HG02943 (cell line): ENCODE measurements around the gene RPL27.
"Not testable (repeated sequence)": the region's sequence is repeated elsewhere in the genome, so short reads cannot be mapped to it uniquely, and the experiment has no call there.

Experiments used
- ATAC-seq: cut with Tn5 transposase; IDR thresholded peaks from one replicate; pipeline ENCODE4 v1.9.1; 2021; ENCODE audit warnings: mild to moderate bottlenecking, low read depth, moderate library complexity; ENCODE audit not compliant: unreplicated experiment

The RPL27 gene

DNA sequence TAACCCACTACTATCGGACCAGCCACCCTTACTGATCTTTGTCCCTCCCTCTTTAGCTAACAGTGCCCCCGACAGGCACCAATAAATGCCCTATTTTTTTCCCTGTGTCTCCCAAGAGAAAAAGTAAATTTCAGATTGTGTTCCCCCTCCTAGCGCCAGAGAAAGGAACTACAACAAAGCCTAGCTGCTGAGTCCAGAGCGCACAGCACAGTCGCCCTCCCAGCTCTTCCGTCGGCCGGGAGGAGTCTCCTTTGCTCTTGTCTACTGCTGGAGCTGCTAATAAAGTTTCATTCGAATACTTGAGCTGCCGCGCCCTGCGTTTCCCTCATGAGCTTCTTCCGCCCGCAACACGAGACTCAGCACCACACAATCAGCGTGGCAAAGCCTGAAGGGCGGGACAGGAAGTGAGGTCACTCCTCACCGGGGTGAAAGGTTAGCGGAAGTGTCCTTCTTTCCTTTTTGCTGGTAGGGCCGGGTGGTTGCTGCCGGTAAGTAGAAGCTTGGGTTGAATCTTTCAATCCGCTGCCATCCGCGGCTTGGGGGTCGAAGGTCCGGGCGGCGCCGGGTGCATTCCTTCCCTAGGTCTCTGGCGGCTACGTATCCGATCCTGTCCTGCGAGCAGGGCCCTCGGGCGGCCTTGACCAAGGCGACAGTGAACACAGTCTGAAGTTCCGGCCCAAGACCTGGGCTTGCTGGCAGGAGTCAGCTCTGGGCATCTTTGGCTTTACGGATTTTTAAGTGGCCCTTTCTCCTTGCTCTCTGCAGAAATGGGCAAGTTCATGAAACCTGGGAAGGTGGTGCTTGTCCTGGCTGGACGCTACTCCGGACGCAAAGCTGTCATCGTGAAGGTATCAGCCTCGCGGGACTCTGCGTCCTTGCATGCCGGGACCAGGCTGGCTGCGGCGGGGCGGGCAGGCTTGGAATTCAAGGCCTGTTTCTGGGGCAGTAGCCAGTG lies at the start of gene RPL27:
TSS of gene RPL27 (plus strand) at position 436 of the 955 bp plus-strand sequence. CDS start at position 768, 332 bp downstream.
- peak; percentile 87 for ATAC-seq

DNA sequence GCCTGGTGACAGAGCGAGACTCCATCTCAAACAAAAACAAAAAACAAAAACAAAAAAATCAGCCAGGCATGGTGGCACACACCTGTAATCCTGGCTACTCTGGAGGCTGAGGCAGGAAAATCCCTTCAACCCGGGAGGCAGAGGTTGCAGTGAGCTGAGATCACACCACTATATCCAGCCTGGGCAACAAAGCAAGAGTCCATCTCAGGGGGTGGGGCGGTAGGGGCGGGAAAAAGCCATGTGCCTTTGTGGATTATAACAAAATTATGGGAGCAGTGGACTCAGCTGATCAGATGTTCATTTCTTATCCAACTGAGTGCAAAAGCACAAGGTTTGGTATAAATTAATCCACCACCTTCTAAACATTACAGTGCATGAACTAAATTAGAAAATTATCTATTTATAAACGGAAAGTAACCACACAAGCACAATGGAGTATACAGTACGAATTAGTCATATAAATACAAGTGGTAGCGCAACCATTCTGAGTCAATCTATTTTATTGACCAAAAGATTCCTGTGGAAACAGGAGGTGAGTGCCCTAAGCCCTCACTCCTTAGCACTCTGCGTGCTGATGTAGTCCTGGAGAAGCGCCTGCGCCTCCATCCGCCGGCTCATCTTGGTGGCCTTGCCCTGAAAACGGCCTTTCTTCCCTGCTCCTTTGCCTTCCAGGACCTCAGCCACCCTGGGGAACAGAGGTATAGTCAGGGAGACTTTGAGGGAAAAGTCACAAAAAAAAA lies 48.0 kb upstream of the RPL27 start:
- ATAC-seq = no peak

DNA sequence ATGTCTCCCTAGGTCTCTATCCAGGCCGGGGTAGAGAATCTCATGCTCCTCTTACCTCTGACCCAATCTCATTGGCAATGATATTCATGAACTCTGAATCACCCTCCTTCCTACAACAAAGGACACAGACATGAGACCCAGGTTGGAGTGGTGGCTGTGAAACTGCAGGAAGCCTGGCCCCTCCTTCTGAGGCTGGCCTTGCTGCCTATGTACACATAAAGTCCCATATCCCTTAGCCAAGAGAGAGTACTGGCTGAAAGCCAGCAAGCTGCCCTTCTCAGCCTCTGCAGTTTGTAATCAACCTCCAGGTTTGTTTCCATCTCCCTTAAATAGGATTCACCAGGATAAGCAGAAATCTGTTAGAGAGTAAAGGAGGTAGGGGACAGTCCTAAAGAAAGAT lies 44.5 kb upstream of the RPL27 start:
- ATAC-seq = no peak

DNA sequence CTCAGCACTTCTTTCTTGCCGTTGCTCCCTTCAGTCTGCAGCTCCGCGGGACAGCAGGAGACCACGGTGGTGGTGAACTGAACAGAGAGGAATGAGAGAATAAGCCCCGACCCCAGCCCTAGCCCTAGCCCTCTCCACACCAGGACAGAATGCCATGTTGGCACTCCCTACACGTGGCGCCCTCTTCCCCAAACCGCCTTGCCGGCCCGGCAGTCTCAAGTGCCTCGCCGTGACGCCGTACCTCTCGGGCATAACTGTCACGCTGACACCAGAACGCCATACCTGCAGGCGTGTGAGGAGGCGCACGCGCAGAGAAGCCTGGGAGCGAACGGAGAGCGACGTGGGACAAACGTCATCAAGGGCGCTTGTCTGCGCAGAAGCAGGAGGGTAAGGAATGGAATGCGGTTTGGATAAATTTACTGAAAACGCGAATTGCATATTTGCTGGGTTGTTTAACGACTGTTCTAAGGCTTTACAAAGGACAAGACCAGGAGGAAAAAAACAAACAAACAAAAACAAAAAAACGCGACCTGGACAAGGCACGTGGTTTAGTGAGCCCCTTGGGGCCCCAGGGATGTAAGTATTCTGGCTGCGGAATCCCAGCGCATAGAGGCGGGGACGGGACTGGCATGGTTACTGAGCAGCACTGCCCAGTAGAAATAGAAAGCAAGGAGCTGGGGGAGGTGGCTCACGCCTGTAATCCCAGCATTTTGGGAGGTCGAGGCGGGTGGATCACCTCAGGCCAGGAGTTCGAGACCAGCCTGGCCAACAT lies 33.9 kb upstream of the RPL27 start, which contains the start of gene AARSD1:
TSS of gene AARSD1 (minus strand) at position 294 of the 772 bp plus-strand sequence. CDS start at position 280, 14 bp downstream.
- ATAC-seq = peak; percentile 66

DNA sequence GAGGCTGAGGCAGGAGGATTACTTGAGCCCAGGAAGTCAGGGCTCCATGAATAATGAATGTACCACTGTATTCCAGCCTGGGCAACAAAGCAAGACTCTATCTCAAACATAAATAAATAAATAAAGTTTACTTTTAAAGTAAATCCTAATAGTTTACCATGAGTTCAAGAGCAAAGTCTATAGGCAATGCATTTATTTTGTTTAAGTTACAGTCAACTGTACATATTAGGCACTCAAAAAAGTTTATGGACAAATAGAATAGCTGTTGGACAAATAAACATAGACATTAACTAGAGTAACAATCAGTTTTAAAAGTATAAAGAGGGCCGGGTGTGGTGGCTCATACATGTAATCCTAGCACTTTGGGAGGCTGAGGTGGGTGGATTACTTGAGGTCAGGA lies 30.3 kb upstream of the RPL27 start:
- ATAC-seq = no peak

DNA sequence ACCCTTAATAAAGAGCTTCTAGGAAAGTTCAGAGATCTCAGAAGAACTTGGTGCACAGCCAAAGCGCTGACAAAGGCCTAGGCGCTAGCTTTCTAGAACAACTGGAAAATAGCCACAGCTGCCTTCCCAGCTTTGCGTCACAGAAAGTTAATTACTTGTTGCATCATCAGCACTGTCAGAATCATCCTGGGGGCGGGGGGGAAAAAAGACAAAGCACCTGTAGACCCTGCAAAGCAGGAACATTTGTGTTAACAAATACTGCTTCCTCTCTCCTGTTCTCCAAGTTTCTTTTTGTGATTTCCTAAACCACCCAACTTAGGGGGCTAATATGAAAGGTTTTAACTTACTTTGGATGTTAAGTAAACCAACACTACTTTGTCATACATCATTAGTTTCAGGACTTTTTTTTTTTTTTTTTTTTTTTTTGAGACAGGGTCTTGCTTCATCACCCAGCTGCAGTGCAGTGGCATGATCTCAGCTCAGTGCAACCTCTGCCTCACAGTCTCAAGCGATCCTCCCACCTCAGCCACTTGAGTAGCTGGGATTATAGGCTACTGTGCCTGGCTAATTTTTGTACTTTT lies 29.1 kb upstream of the RPL27 start:
- ATAC-seq = no peak

DNA sequence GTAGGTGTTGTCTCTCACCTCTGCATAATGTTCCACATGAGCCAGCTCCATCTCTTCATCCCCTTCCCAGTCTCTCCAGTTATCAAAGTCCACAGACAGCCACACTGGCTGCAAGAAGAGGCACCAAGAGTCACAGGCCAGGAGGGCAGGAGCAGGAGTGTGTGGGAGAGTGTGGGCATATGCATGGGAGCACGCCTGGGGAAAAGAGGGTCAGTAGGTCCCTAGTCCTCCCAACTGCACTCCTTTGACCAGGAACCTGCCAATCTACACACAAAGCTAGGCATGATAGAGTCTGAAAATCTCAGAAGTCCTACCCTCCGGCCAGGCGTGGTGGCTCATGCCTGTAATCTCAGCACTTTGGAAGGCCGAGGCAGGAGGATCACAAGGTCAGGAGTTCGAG lies 26.6 kb upstream of the RPL27 start:
- no peak for ATAC-seq

DNA sequence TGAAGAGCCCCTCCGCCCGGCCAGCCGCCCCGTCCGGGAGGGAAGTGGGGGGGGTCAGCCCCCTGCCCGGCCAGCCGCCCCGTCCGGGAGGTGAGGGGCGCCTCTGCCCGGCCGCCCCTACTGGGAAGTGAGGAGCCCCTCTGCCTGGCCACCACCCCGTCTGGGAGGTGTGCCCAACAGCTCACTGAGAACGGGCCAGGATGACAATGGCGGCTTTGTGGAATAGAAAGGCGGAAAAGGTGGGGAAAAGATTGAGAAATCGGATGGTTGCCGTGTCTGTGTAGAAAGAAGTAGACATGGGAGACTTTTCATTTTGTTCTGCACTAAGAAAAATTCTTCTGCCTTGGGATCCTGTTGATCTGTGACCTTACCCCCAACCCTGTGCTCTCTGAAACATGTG lies 24.9 kb upstream of the RPL27 start:
- ATAC-seq = not testable (repeated sequence)

DNA sequence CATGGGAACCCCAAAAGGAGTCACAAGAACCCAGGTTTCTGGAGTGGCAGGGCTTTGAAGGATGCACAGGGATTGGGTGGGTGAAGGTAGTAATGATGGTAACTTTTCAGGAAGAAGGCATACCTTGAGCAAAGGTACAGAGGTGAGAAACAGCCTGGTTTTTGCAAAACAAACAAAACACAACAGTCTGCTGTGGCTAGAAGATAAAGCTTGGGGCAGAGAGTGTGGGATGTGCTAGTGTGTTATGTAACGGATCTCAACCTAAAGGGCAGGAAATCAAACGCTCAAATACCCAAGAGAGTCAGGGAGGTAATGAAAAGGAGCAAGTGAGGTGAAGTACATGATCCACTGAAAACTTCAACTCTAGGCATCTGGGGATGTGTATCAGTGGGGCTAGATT lies 23.0 kb upstream of the RPL27 start:
- ATAC-seq = no peak

DNA sequence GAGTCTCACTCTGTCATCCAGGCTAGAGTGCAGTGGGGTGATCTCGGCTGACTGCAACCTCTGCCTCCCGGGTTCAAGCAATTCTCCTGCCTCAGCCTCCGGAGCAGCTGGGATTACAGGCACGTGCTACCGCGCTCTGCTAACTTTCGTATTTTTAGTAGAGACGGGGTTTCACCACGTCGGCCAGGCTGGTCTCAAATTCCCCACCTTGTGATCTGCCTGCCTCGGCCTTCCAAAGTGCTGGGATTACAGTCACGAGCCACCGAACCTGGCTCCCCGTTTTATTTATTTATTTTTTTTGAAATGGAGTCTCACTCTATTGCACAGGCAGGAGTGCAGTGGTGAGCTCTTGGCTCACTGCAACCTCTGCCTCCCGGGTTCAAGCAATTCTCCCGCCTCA lies 22.5 kb upstream of the RPL27 start:
- not testable (repeated sequence) for ATAC-seq

DNA sequence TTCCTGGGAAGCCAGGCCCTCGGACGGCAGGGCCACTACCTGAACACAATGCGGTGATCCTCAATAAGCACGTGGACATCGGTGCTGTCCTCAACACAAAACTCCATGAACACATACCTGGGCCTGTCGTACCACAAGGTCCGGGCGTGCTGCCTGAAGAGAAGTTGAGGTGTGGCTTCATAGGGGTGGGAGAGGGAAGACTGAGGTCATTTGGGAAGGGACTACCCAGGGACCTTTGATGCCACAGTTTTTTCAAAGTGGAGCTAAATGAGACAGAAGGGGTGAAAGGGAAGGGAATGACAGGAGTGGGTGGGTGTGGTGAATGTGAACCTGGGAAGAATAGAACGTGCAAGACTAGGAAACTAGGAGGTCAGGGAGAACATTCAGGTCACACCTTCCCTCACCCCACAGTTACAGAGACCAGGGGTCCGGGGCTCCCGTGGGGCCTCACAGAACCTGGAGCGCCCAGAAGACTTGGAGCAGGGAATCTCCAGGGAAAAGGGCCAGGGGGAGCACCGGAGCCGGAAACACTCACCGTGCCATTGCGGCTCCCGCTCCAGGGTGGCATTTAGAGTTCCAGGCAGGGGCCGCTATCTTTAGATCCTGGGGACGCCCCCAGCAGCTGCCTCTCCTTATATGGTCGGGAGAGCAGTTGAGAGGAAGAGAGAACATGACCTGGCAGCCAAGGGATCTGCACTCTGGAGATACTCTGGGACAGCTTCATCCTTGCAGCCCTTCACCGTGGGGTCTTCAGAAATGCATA lies 18.5 kb upstream of the RPL27 start, which contains the start of gene PTGES3L:
TSS of gene PTGES3L (minus strand) at position 570 of the 763 bp plus-strand sequence. CDS start at position 543, 27 bp downstream.
- no peak for ATAC-seq

DNA sequence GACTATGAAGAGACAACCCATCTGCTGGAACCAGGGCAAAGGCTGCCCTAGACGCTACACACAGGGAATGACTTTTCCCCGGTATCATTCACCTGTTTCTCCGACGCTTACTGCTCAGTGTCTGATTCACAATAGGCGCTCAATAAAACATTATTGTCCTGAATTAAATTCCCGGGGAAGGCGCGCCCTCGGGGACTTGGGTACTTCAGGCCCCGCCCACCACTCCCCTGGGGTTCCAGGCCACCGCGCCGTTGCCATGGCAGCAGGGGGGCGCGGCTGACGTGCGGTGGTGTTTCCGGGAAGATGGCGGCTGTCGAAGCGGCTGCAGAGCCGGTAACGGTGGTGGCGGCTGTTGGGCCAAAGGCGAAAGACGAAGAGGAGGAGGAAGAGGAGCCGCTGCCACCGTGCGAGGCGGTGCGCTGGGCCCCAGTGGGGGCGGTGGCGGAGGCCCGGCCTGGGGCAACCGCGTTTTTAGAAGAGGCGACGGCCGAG lies 17.9 kb upstream of the RPL27 start, which contains the start of gene RUNDC1:
TSS of gene RUNDC1 (plus strand) at position 292 of the 492 bp plus-strand sequence. CDS start at position 304, 12 bp downstream.
- ATAC-seq = peak; percentile 76

DNA sequence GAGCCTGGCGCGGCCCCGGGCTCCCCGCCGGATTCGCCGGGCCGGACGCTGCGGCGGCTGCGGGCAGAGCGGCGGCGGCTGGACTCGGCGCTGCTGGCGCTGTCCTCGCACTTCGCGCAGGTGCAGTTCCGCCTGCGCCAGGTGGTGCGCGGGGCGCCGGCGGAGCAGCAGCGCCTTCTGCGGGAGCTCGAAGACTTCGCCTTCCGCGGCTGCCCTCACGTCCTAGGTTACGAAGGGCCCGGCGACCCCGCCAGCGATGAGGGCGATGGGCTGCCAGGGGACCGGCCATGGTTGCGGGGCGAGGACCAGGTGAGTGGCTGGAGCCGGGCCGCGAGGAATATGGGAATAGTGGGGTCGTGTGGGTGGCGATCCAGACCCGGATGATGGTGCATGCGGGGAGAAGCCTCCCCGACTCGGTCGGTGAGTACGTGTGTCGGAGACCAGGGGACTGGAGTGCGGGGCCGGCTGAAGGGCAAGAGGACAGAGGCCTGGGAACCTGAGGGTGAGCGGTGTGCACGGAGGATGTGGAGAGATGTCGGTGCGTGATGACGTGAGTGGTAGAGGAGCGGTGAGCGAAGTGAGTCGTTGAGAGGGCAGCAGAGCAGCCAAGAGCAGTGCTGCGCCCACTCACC lies 17.3 kb upstream of the RPL27 start:
- ATAC-seq = peak; percentile 38

DNA sequence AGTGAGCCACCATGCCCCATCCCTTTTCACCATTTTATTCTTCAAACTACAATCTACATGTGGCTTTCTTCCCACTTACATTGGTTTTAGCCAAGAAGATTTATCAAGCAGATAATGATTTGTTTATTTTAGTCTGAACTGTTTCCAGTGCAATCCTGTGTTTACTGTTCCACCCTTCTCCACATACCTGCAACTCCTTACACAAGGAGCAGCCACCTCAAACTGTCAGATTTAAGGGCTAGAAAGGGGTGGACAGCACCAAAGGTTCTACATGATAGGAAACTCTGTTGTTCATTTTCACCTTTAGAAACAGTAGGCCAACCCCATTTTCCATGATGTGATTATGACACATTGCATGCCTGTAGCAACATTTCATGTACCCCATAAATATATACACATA lies 16.0 kb upstream of the RPL27 start:
- no peak for ATAC-seq

DNA sequence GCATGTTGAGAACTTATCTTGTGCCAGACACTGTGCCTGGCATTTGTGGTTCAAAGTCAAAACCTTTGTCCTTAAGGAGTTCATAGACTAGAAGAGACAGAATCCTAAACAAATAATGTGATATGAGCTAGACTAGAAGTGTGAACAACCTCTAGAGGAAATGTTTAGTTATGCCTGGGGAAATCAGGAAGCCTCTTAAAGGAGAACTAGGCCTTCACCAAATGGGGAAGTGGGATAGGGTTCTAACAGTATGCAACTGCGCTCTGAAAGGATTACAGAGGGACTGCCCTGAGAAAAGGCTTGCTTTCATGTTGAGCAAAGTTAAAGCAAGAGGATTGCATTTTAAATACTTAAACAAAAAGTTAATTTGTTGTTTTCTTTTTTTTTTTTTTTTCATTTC lies 13.0 kb upstream of the RPL27 start:
- ATAC-seq = no peak

DNA sequence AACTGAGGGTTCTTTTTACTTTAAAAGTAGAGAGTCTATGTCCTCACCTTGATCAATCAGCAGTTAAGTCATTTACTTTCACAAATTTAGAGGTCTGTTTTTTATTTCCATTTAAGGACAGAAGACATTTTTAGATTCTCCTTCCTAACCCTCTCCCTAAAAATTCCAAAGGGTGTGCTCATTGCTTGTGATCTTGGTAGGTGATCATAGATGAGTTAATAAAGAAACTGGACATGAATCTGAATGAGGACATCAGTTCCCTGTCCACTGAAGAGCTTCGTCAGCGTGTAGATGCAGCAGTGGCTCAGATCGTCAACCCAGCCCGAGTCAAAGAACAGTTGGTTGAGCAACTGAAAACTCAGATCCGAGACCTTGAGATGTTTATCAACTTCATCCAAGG lies 9.1 kb upstream of the RPL27 start:
- no peak for ATAC-seq

DNA sequence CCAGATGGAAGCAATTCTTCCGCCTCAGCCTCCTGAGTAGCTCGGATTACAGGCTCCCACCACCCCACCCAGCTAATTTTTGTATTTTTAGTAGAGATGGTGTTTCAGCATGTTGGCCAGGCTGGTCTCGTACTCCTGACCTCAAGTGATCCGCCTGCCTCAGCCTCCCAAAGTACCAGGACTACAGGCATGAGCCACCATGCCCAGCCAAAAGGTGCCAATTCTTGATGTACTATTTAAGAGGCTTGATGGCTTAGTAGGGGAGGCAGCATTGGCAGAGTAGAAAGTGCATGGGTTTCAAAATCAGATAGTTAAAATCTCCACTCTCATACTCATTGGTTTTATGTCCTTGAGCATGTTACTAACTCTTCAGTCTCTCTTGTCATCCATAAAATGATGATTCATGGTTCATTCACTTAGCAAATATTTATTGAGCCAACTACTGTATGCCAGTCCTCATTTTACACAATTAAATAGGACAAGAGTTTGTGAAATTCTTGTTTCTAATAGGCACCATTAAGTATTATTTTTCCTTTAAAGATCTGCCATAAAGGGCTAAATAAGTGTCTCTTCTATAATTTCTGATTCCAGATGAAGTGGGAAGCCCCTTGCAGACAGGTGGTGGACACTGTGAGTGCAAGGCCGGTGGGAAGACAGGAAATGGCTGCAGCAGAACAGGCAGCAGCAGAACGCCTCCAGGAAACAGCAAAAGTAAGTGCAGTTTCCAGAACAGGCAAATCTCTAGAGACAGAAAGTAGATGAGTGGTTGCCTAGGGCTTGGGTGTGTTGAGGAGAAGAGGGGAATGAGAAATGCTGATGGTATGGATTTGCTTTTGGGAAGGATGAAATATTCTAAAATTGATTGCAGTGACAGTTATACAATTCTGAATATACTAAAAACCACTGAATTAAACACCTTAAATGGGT lies 8.2 kb upstream of the RPL27 start:
- ATAC-seq = no peak

DNA sequence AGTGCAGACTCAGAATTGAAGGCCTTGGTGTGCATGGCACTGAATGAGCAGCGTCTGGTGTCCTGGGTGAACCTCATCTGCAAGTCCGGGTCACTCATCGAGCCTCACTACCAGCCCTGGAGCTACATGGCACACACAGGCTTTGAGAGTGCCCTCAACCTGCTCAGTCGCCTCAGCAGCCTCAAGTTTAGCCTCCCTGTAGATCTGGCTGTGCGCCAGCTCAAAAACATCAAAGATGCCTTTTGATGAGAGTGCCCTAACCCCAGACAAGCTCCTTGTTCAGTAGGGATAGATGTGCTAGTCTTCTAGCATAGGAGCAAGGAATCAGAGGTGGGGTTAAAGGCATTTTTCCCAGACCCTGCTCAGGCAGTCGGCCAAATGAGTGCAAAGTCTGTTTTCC lies 6.7 kb upstream of the RPL27 start:
- no peak for ATAC-seq
